GM12878 (cell line): Measurements from ENCODE around the gene AKAP5. TPM values are rescaled to one million over a fixed set of nuclear protein-coding genes. Genes with fewer than 3 reads are reported as not detected.

Experiments used
- BHLHE40 ChIP-seq, 2 experiments: fragments of 450-650 bp in 1 of 2; IDR thresholded peaks; 2 replicates each; pipeline ENCODE4 v1.6.1; 2011 to 2017; ENCODE audit warnings: low read depth in 2 of 2, borderline replicate concordance in 1 of 2, improper control_type of control experiment in 1 of 2, low read length in 1 of 2, mild to moderate bottlenecking in 1 of 2
- E2F8 ChIP-seq: fragments of 450-650 bp; IDR thresholded peaks from 2 replicates; pipeline ENCODE4 v1.6.1; 2018; ENCODE audit warnings: mild to moderate bottlenecking, low read depth, moderate library complexity; ENCODE audit not compliant: partially characterized antibody
- EP300 ChIP-seq, 2 experiments: fragments of 150-350 bp in 1 of 2; IDR thresholded peaks; 2 replicates each; pipeline ENCODE4 v1.6.1; 2011 to 2012; ENCODE audit warnings: low read depth in 2 of 2, low read length in 2 of 2, borderline replicate concordance in 1 of 2, improper control_type of control experiment in 1 of 2, inconsistent platforms in 1 of 2; ENCODE audit not compliant: control insufficient read depth in 1 of 2
- ETV6 ChIP-seq, 2 experiments: fragments of 450-650 bp in 1 of 2; IDR thresholded peaks in 1 of 2; conservative IDR thresholded peaks in 1 of 2; 2 replicates each; pipeline ENCODE4 v1.6.1; 2014; ENCODE audit warnings: antibody characterized with exemption in 1 of 2, borderline replicate concordance in 1 of 2, low read depth in 1 of 2, mild to moderate bottlenecking in 1 of 2, moderate library complexity in 1 of 2
- FOXK2 ChIP-seq: fragments of 450-650 bp; IDR thresholded peaks from 2 replicates; pipeline ENCODE4 v1.6.1; 2017; ENCODE audit warnings: mild to moderate bottlenecking, moderate library complexity
- GABPA ChIP-seq: IDR thresholded peaks from 2 replicates; pipeline ENCODE4 v1.6.1; 2014; ENCODE audit warnings: antibody characterized with exemption, low read depth, mild to moderate bottlenecking, inconsistent platforms
- KLF5 ChIP-seq: fragments of 450-650 bp; IDR thresholded peaks from 2 replicates; pipeline ENCODE4 v1.6.1; 2014; ENCODE audit warnings: mild to moderate bottlenecking; ENCODE audit not compliant: partially characterized antibody
- MEF2B ChIP-seq: fragments of 450-650 bp; IDR thresholded peaks from 2 replicates; pipeline ENCODE4 v1.6.1; 2018; ENCODE audit warnings: mild to moderate bottlenecking, moderate library complexity; ENCODE audit not compliant: partially characterized antibody, poor library complexity, severe bottlenecking
- MYC ChIP-seq: IDR thresholded peaks from 2 replicates; pipeline ENCODE4 v1.6.1; 2011; ENCODE audit warnings: mild to moderate bottlenecking, low read length, moderate library complexity, inconsistent platforms; ENCODE audit not compliant: insufficient read depth, insufficient replicate concordance, insufficient read length, severe bottlenecking
- NFXL1 ChIP-seq: fragments of 450-650 bp; IDR thresholded peaks from 2 replicates; pipeline ENCODE4 v1.6.1; 2017; ENCODE audit warnings: antibody characterized with exemption, mild to moderate bottlenecking, borderline replicate concordance
- NFYB ChIP-seq: IDR thresholded peaks from 2 replicates; pipeline ENCODE4 v1.6.1; 2011; ENCODE audit warnings: low read depth, mild to moderate bottlenecking, low read length, improper control_type of control experiment, moderate library complexity; ENCODE audit not compliant: insufficient read depth
- PAX8 ChIP-seq: fragments of 450-650 bp; IDR thresholded peaks from 2 replicates; pipeline ENCODE4 v1.6.1; 2017; ENCODE audit warnings: mild to moderate bottlenecking, moderate library complexity
- RCOR1 ChIP-seq: conservative IDR thresholded peaks from 2 replicates; pipeline ENCODE4 v1.6.1; 2012; ENCODE audit warnings: low read depth, low read length, improper control_type of control experiment
- RELA ChIP-seq: fragments of 450-650 bp; IDR thresholded peaks from 2 replicates; pipeline ENCODE4 v1.8.0; 2014; ENCODE audit warnings: borderline replicate concordance; ENCODE audit not compliant: partially characterized antibody
- SIX5 ChIP-seq: IDR thresholded peaks from 2 replicates; pipeline ENCODE4 v1.6.1; 2011; ENCODE audit warnings: mild to moderate bottlenecking, low read depth, low read length, moderate library complexity; ENCODE audit not compliant: severe bottlenecking
- SREBF1 ChIP-seq: IDR thresholded peaks from 2 replicates; pipeline ENCODE4 v1.6.1; 2012; ENCODE audit warnings: mild to moderate bottlenecking, low read length
- YBX1 ChIP-seq: fragments of 450-650 bp; IDR thresholded peaks from 2 replicates; pipeline ENCODE4 v1.6.1; 2016; ENCODE audit warnings: antibody characterized with exemption
- ZNF217 ChIP-seq: fragments of 450-650 bp; IDR thresholded peaks from 2 replicates; pipeline ENCODE4 v1.6.1; 2017; ENCODE audit warnings: antibody characterized with exemption, mild to moderate bottlenecking
- ZNF274 ChIP-seq: IDR thresholded peaks from one replicate; pipeline ENCODE4 v1.8.0; 2011; ENCODE audit not compliant: insufficient read length, insufficient read depth
- ZNF384 ChIP-seq: IDR thresholded peaks from 2 replicates; pipeline ENCODE4 v1.6.1; 2012; ENCODE audit warnings: low read depth, mild to moderate bottlenecking, low read length, improper control_type of control experiment, borderline replicate concordance
- polyA plus RNA-seq, 11 experiments: library from polyadenylated mRNA; depleted of rRNA in 4 of 11; unstranded in 6 of 11; stranded (reverse) in 5 of 11; fragments of >200 nt; fragmentation: Nextera tagmentation in 4 of 11; fragmentation: Illumina TruSeq in 1 of 11; extraction: Ambion mirVana in 4 of 11; extraction: Trizol in 1 of 11; gene quantifications; 1 replicate in 1 of 11; 2 replicates in 10 of 11; pipeline versions ENCODE4 v1.2.1 to v1.2.3, GENCODE V29; 2011 to 2016; ENCODE audit warnings: inconsistent platforms in 2 of 11, missing spikeins in 2 of 11, low read depth in 1 of 11
- total RNA-seq, 4 experiments: library from RNA; depleted of rRNA in 3 of 4; stranded (reverse); fragments of >200 nt in 3 of 4; fragmentation: Illumina TruSeq in 1 of 4; extraction: Trizol in 1 of 4; gene quantifications; 2 replicates each; pipeline versions ENCODE4 v1.2.1 to v1.2.3, GENCODE V29; 2013 to 2021
- TF ChIP-seq, protein P1 (sequence below): fragments of 450-650 bp; IDR thresholded peaks from 2 replicates; pipeline ENCODE4 v1.6.1; 2018; ENCODE audit warnings: borderline replicate concordance, mild to moderate bottlenecking; ENCODE audit not compliant: partially characterized antibody
- TF ChIP-seq, protein P2 (sequence below): fragments of 150-350 bp; IDR thresholded peaks from 2 replicates; pipeline ENCODE4 v1.6.1; 2014; ENCODE audit warnings: mild to moderate bottlenecking, low read depth, low read length

AKAP5 gene
- total and polyA plus RNA-seq, 10 of the 15 experiments (the other 5 are each of a cell fraction or from before 2014, with no cell fraction given) = 0.45 to 5.1 (median 1.7) TPM

- TF ChIP-seq, protein P1, sequence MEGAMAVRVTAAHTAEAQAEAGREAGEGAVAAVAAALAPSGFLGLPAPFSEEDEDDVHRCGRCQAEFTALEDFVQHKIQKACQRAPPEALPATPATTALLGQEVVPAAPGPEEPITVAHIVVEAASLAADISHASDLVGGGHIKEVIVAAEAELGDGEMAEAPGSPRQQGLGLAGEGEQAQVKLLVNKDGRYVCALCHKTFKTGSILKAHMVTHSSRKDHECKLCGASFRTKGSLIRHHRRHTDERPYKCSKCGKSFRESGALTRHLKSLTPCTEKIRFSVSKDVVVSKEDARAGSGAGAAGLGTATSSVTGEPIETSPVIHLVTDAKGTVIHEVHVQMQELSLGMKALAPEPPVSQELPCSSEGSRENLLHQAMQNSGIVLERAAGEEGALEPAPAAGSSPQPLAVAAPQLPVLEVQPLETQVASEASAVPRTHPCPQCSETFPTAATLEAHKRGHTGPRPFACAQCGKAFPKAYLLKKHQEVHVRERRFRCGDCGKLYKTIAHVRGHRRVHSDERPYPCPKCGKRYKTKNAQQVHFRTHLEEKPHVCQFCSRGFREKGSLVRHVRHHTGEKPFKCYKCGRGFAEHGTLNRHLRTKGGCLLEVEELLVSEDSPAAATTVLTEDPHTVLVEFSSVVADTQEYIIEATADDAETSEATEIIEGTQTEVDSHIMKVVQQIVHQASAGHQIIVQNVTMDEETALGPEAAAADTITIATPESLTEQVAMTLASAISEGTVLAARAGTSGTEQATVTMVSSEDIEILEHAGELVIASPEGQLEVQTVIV = no peak
- TF ChIP-seq SREBF1 (no peak), FOXK2 (no peak), NFYB (no peak), KLF5 (no peak), MEF2B (no peak), PAX8 (no peak), ZNF274 (no peak), MYC (no peak), ETV6 (conservative IDR thresholded peaks at IDR 0.05 in 1 of 2, IDR thresholded peaks at IDR 0.05 in 1 of 2; ENCODE audit: borderline replicate concordance in 1 of 2, low read depth in 1 of 2) (no peak), EP300 (IDR thresholded peaks at IDR 0.05; ENCODE audit: borderline replicate concordance in 1 of 2, control insufficient read depth in 1 of 2, low read depth in 2 of 2, low read length in 2 of 2) (no peak), GABPA (no peak), RCOR1 (no peak), E2F8 (no peak), NFXL1 (no peak), ZNF217 (no peak), YBX1 (no peak), RELA (no peak), ZNF384 (no peak), BHLHE40 (IDR thresholded peaks at IDR 0.05; ENCODE audit: borderline replicate concordance in 1 of 2, low read depth in 2 of 2, low read length in 1 of 2) (peak; percentile 18 to 51; a peak in 2 of 4 replicates), SIX5 (no peak)
- TF ChIP-seq, protein P2, sequence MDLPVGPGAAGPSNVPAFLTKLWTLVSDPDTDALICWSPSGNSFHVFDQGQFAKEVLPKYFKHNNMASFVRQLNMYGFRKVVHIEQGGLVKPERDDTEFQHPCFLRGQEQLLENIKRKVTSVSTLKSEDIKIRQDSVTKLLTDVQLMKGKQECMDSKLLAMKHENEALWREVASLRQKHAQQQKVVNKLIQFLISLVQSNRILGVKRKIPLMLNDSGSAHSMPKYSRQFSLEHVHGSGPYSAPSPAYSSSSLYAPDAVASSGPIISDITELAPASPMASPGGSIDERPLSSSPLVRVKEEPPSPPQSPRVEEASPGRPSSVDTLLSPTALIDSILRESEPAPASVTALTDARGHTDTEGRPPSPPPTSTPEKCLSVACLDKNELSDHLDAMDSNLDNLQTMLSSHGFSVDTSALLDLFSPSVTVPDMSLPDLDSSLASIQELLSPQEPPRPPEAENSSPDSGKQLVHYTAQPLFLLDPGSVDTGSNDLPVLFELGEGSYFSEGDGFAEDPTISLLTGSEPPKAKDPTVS = no peak
Observed at GRCh38 chr14:64504310-64504896, 39.1 kb downstream of the AKAP5 start, which contains the start of gene ZBTB1 (continued).
